SH-SY5Y (cell line): ENCODE measurements around the gene ADCY5.

Source experiments
- GATA2 ChIP-seq: IDR thresholded peaks from 2 replicates; pipeline ENCODE4 v1.6.1; 2011; ENCODE audit warnings: mild to moderate bottlenecking, low read depth, low read length
- GATA3 ChIP-seq: IDR thresholded peaks from 2 replicates; pipeline ENCODE4 v1.6.1; 2011; ENCODE audit warnings: low read depth, mild to moderate bottlenecking, low read length, moderate library complexity

DNA sequence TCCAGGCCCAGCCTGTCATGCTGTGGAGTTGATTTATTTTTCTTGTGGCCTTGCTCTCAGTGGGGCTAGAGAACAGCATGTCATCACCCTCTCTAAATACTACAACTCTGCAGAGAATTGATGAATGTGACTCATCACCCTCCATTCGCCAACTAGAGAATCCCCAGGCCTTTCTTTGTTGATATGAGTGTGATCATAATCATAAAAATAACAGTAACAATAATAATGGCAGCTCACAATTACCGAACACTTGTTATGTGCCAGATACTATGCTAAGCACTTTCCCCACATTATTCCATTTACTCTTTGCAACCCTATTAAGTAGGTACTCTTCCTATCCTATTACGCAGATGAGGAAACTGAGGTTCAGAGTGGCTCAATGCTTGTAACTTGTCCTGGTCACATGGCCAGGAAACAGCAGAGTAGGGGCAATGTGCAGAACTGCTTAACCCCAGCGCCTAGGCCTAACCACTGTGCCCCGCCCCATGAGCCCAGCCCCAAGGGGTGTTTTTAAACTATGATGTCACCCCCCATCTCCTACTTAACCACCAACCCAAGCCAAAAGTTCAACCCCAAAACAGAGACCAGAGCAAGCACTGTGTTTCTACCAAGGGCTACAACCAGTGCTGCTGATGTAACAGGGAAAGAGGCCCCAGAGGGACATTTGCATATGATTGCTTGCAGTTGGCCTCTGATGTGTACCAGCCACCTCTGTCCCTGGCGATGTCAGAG, 104.5 kb downstream of the ADCY5 start:
- TF ChIP-seq GATA2 (no peak), GATA3 (no peak)
